ENCODE results near the gene SH3RF3. TPM values are rescaled to one million over a fixed set of nuclear protein-coding genes. Genes with fewer than 3 reads are reported as not detected.
A peak's percentile ranks its signal among the peaks of the same experiment; 100 is the strongest.

The SH3RF3 gene
- total and polyA plus RNA-seq, 2 donors (not counting 1 experiment from before 2014, with no cell fraction given): 8.3 to 10.1 TPM

DNA sequence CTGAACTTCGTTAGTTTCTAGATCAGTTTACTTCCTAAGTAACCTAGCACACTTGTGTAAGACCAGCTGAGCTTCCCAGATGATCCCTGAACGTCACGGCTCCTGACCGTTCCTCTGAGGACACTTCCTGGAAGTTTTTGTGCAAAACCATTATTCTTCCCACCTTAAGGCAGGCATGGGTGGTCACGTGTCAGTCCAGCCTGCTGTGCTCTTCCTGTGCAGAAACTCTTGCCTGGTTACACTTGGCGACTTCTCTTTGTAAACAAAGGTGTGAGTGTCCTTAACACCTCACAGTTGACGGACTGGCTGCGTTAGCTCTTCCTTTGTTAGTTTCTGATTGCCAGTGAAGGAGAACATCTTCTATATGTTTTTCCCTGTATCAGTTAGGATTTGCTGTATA, 118.3 kb downstream of the SH3RF3 start:
- Histone ChIP-seq H3K4me1 (ENCODE audit: control insufficient read depth, extremely low read depth, insufficient read depth, low read length) (peaks cover 11% of the 10 kb centered on the region), H3K4me3 (replicated peaks in 1 of 4; ENCODE audit: control extremely low read depth in 1 of 4, insufficient read depth in 1 of 4, low read depth in 3 of 4, low read length in 4 of 4) (no peak overlapping the region), H4K20me1 (ENCODE audit: control insufficient read depth, extremely low read depth, insufficient read depth, low read length) (no peaks in the 10 kb centered on the region), H3K36me3 (ENCODE audit: control insufficient read depth, insufficient read depth, low read length) (no peaks in the 10 kb centered on the region), H2AFZ (ENCODE audit: low read length) (no peak overlapping the region), H3K79me2 (ENCODE audit: control insufficient read depth, insufficient read depth, low read length) (peaks cover 22% of the 10 kb centered on the region), H3K27ac (ENCODE audit: insufficient read depth, low read length) (no peak overlapping the region), H3K9me3 (ENCODE audit: control insufficient read depth, insufficient read depth, low read depth, low read length) (no peaks in the 10 kb centered on the region), H3K27me3 (ENCODE audit: control insufficient read depth, insufficient read depth, low read length) (no peaks in the 10 kb centered on the region), H3K9ac (ENCODE audit: insufficient read depth, low read length) (no peak overlapping the region), H3K4me2 (ENCODE audit: extremely low read depth, insufficient read depth, low read length) (no peak overlapping the region)
- TF ChIP-seq EZH2 (IDR thresholded peaks at IDR 0.05; ENCODE audit: low read length, missing control alignments): no peak
- TF ChIP-seq, protein P1, sequence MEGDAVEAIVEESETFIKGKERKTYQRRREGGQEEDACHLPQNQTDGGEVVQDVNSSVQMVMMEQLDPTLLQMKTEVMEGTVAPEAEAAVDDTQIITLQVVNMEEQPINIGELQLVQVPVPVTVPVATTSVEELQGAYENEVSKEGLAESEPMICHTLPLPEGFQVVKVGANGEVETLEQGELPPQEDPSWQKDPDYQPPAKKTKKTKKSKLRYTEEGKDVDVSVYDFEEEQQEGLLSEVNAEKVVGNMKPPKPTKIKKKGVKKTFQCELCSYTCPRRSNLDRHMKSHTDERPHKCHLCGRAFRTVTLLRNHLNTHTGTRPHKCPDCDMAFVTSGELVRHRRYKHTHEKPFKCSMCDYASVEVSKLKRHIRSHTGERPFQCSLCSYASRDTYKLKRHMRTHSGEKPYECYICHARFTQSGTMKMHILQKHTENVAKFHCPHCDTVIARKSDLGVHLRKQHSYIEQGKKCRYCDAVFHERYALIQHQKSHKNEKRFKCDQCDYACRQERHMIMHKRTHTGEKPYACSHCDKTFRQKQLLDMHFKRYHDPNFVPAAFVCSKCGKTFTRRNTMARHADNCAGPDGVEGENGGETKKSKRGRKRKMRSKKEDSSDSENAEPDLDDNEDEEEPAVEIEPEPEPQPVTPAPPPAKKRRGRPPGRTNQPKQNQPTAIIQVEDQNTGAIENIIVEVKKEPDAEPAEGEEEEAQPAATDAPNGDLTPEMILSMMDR (conservative IDR thresholded peaks at IDR 0.05 in 1 of 2, IDR thresholded peaks at IDR 0.05 in 1 of 2; ENCODE audit: low read depth in 1 of 2, low read length in 2 of 2): no peak
- no peak for DNase-seq (ENCODE audit: low read depth in 2 of 2)

DNA sequence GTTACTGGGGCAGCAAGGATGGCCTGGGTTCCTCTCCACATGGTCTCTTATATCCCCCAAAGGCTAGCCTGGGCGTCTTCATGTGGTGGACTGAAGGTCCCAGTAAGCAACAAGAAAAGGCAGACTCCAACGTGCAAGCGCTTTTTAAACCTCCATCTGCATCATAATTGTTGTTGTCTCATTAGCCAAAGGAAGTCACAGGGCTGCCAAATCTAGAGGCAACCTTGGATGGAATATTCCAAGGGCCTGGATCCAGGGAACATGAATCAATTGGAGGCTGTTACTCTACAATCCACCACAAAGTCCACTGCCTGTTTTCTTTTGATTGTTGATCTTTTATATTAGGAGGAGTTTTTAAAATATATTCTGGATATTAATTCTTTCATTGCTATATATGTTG, 118.8 kb downstream of the SH3RF3 start:
- TF ChIP-seq, protein P1 (conservative IDR thresholded peaks at IDR 0.05 in 1 of 2, IDR thresholded peaks at IDR 0.05 in 1 of 2; ENCODE audit: low read depth in 1 of 2, low read length in 2 of 2): no peak
- TF ChIP-seq EZH2 (IDR thresholded peaks at IDR 0.05; ENCODE audit: low read length, missing control alignments): no peak
- Histone ChIP-seq H3K79me2 (ENCODE audit: control insufficient read depth, insufficient read depth, low read length) (peaks cover 22% of the 10 kb centered on the region), H3K4me1 (ENCODE audit: control insufficient read depth, extremely low read depth, insufficient read depth, low read length) (peaks cover 8% of the 10 kb centered on the region), H3K27ac (ENCODE audit: insufficient read depth, low read length) (no peak overlapping the region), H4K20me1 (ENCODE audit: control insufficient read depth, extremely low read depth, insufficient read depth, low read length) (no peaks in the 10 kb centered on the region), H3K4me2 (ENCODE audit: extremely low read depth, insufficient read depth, low read length) (no peak overlapping the region), H3K9me3 (ENCODE audit: control insufficient read depth, insufficient read depth, low read depth, low read length) (no peaks in the 10 kb centered on the region), H3K9ac (ENCODE audit: insufficient read depth, low read length) (no peak overlapping the region), H2AFZ (ENCODE audit: low read length) (no peak overlapping the region), H3K4me3 (replicated peaks in 1 of 4; ENCODE audit: control extremely low read depth in 1 of 4, insufficient read depth in 1 of 4, low read depth in 3 of 4, low read length in 4 of 4) (no peak overlapping the region), H3K27me3 (ENCODE audit: control insufficient read depth, insufficient read depth, low read length) (no peaks in the 10 kb centered on the region), H3K36me3 (ENCODE audit: control insufficient read depth, insufficient read depth, low read length) (no peaks in the 10 kb centered on the region)
- peak in 1 of 2 donors; percentile 41 for DNase-seq (ENCODE audit: low read depth in 2 of 2)

DNA sequence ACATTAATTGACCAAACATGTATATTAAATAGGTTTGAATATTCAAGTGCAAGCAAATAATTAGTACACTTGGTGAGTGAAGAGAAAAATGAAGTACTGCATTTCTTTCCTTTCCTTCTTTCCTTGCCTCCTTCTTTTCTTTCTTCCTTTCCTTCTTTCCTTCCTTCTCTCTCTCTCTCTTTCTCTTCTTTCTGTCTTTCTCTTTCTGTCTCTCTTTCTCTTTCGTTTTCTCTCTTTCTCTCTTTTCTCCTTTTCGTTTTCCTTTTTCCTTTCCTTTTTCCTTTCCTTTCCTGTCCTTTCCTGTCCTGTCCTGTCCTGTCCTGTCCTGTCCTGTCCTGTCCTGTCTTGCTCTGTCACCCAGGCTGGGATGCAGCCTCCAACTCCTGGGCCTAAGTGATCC, 119.6 kb downstream of the SH3RF3 start:
- H3K27ac ChIP-seq (ENCODE audit: insufficient read depth, low read length): no peak overlapping the region
- no peak overlapping the region for H3K4me3 ChIP-seq (replicated peaks in 1 of 4; ENCODE audit: control extremely low read depth in 1 of 4, insufficient read depth in 1 of 4, low read depth in 3 of 4, low read length in 4 of 4)
- peaks cover 1% of the 10 kb centered on the region for H3K4me1 ChIP-seq (ENCODE audit: control insufficient read depth, extremely low read depth, insufficient read depth, low read length)
- no peak for DNase-seq (ENCODE audit: low read depth in 2 of 2)
- H4K20me1 ChIP-seq (ENCODE audit: control insufficient read depth, extremely low read depth, insufficient read depth, low read length): no peaks in the 10 kb centered on the region
- H3K9me3 ChIP-seq (ENCODE audit: control insufficient read depth, insufficient read depth, low read depth, low read length): no peaks in the 10 kb centered on the region
- TF ChIP-seq, protein P1 (conservative IDR thresholded peaks at IDR 0.05 in 1 of 2, IDR thresholded peaks at IDR 0.05 in 1 of 2; ENCODE audit: low read depth in 1 of 2, low read length in 2 of 2): no peak
- TF ChIP-seq EZH2 (IDR thresholded peaks at IDR 0.05; ENCODE audit: low read length, missing control alignments): no peak
- H2AFZ ChIP-seq (ENCODE audit: low read length): no peak overlapping the region
- no peaks in the 10 kb centered on the region for H3K27me3 ChIP-seq (ENCODE audit: control insufficient read depth, insufficient read depth, low read length)
- H3K4me2 ChIP-seq (ENCODE audit: extremely low read depth, insufficient read depth, low read length): no peak overlapping the region
- no peaks in the 10 kb centered on the region for H3K36me3 ChIP-seq (ENCODE audit: control insufficient read depth, insufficient read depth, low read length)
- peaks cover 18% of the 10 kb centered on the region for H3K79me2 ChIP-seq (ENCODE audit: control insufficient read depth, insufficient read depth, low read length)
- no peak overlapping the region for H3K9ac ChIP-seq (ENCODE audit: insufficient read depth, low read length)

Data from fibroblast of lung (primary cell).